Measurements from ENCODE around the gene AUTS2.

GRCh38 chr7:70777251-70777650 is 1179.0 kb downstream of the AUTS2 start:
- TF ChIP-seq CTCF (IDR thresholded peaks at IDR 0.05) (no peak), SIN3A (IDR thresholded peaks at IDR 0.05; ENCODE audit: borderline replicate concordance, insufficient read depth, low read depth, low read length) (no peak), POLR2AphosphoS5 (IDR thresholded peaks at IDR 0.05; ENCODE audit: low read depth, low read length) (no peak)

Data from Panc1 (cell line).